Stimulated activated CD8-positive, alpha-beta memory T cell treated with anti-CD3 and anti-CD28 coated beads, Interleukin-15, amount 100 ng/mL, for 4 hours (primary cell): ENCODE data around the gene MRAP2.

Experiments
- DNase-seq, 2 donors: peaks; one replicate each; pipeline ENCODE4 v3.0.0-alpha.2; 2020; ENCODE audit warnings: low read depth in 2 of 2

The MRAP2 gene

GRCh38 chr6:84033523-84034451 lies at the start of gene MRAP2:
TSS of gene MRAP2 (plus strand) at chr6:84033772. CDS start at chr6:84055319, 21,547 bp downstream.
- no peak for DNase-seq

GRCh38 chr6:83984411-83984810 lies 49.2 kb upstream of the MRAP2 start:
- no peak for DNase-seq

GRCh38 chr6:83985308-83985713 lies 48.3 kb upstream of the MRAP2 start:
- DNase-seq = no peak

- no peak for DNase-seq
These were observed 47.9 kb upstream of the MRAP2 start for GRCh38 chr6:83985715-83986114.

- no peak for DNase-seq
These were observed 35.5 kb upstream of the MRAP2 start for GRCh38 chr6:83998021-83998584.

- DNase-seq = no peak
These were observed 32.5 kb upstream of the MRAP2 start for GRCh38 chr6:84001119-84001518.

- no peak for DNase-seq
These were observed 31.3 kb upstream of the MRAP2 start for GRCh38 chr6:84002226-84002625.

GRCh38 chr6:84003131-84003530 lies 30.4 kb upstream of the MRAP2 start:
- DNase-seq = no peak

GRCh38 chr6:84003654-84004053 lies 29.9 kb upstream of the MRAP2 start:
- no peak for DNase-seq

GRCh38 chr6:84007871-84008270 lies 25.7 kb upstream of the MRAP2 start:
- no peak for DNase-seq

- no peak for DNase-seq
These were observed 20.2 kb upstream of the MRAP2 start for GRCh38 chr6:84013354-84013753.

GRCh38 chr6:84013931-84014330 lies 19.6 kb upstream of the MRAP2 start:
- DNase-seq = no peak

- DNase-seq = no peak
These were observed 17.5 kb upstream of the MRAP2 start for GRCh38 chr6:84016029-84016428.

- no peak for DNase-seq
These were observed 15.7 kb upstream of the MRAP2 start for GRCh38 chr6:84017709-84018452.

- no peak for DNase-seq
These were observed 15.0 kb upstream of the MRAP2 start for GRCh38 chr6:84018453-84019061.

GRCh38 chr6:84019141-84019841 lies 14.3 kb upstream of the MRAP2 start:
- DNase-seq = no peak

- no peak for DNase-seq
These were observed 13.7 kb upstream of the MRAP2 start for GRCh38 chr6:84019842-84020211.

GRCh38 chr6:84021625-84022024 lies 11.9 kb upstream of the MRAP2 start:
- no peak for DNase-seq

- DNase-seq = no peak
These were observed 6.8 kb upstream of the MRAP2 start for GRCh38 chr6:84026721-84027164.

- no peak for DNase-seq
These were observed 6.0 kb upstream of the MRAP2 start for GRCh38 chr6:84027340-84028181.

- DNase-seq = no peak
These were observed 5.2 kb upstream of the MRAP2 start for GRCh38 chr6:84028350-84028749.
